Measurements from ENCODE around the gene NHS. TPM values are rescaled to one million over a fixed set of nuclear protein-coding genes. Genes with fewer than 3 reads are reported as not detected.

Gene NHS
- total RNA-seq, 2 donors from 2014 or later: under 0.01 to 1.3 TPM

- intact Hi-C loops (cut with DNase I): no loop called here
Observed at GRCh38 chrX:17465201-17465600, 90.2 kb downstream of the NHS start.

GRCh38 chrX:17465802-17466201 lies 90.8 kb downstream of the NHS start:
- H3K27me3 ChIP-seq: no peaks in the 10 kb centered on the region
- intact Hi-C loops (cut with DNase I): no loop called here
- WGBS, 2 donors: 77 to 90% methylated on average over 4 of the region's 4 CpGs
- no peak overlapping the region for H3K4me3 ChIP-seq
- ATAC-seq (no peak), DNase-seq (no peak)
- H3K9me3 ChIP-seq: no peaks in the 10 kb centered on the region
- no peaks in the 10 kb centered on the region for H3K4me1 ChIP-seq
- TF ChIP-seq POLR2A (IDR thresholded peaks at IDR 0.05) (no peak), CTCF (IDR thresholded peaks at IDR 0.05) (no peak)
- no peaks in the 10 kb centered on the region for H3K36me3 ChIP-seq (replicated peaks in 1 of 2; ENCODE audit: insufficient read depth in 1 of 2, low read depth in 2 of 2)
- no peak overlapping the region for H3K27ac ChIP-seq

More at GRCh38 chrX:17465201-17465600, 90.2 kb downstream of the NHS start:
- 75 to 83% methylated on average over 2 of the region's 2 CpGs for WGBS, 2 donors
- ATAC-seq (no peak), DNase-seq (no peak)
- Histone ChIP-seq H3K27me3 (no peaks in the 10 kb centered on the region), H3K4me1 (no peaks in the 10 kb centered on the region), H3K9me3 (no peaks in the 10 kb centered on the region), H3K27ac (no peak overlapping the region), H3K4me3 (no peak overlapping the region), H3K36me3 (replicated peaks in 1 of 2; ENCODE audit: insufficient read depth in 1 of 2, low read depth in 2 of 2) (no peaks in the 10 kb centered on the region)
- TF ChIP-seq CTCF (IDR thresholded peaks at IDR 0.05): no peak
- TF ChIP-seq POLR2A (IDR thresholded peaks at IDR 0.05): no peak

- Histone ChIP-seq H3K27ac (no peak overlapping the region), H3K4me3 (no peak overlapping the region), H3K27me3 (no peaks in the 10 kb centered on the region), H3K4me1 (no peaks in the 10 kb centered on the region), H3K9me3 (no peaks in the 10 kb centered on the region), H3K36me3 (replicated peaks in 1 of 2; ENCODE audit: insufficient read depth in 1 of 2, low read depth in 2 of 2) (no peaks in the 10 kb centered on the region)
- ATAC-seq (no peak), DNase-seq (no peak)
- intact Hi-C loops (cut with DNase I): no loop called here
- WGBS, 2 donors: 85 to 93% methylated on average over 6 of the region's 6 CpGs
- no peak for TF ChIP-seq CTCF (IDR thresholded peaks at IDR 0.05)
- no peak for TF ChIP-seq POLR2A (IDR thresholded peaks at IDR 0.05)
Observed at GRCh38 chrX:17470136-17470535, 95.1 kb downstream of the NHS start.

GRCh38 chrX:17471121-17471520 lies 96.1 kb downstream of the NHS start:
- Histone ChIP-seq H3K27me3 (no peaks in the 10 kb centered on the region), H3K36me3 (replicated peaks in 1 of 2; ENCODE audit: insufficient read depth in 1 of 2, low read depth in 2 of 2) (no peaks in the 10 kb centered on the region), H3K27ac (no peak overlapping the region), H3K4me3 (no peak overlapping the region), H3K4me1 (no peaks in the 10 kb centered on the region), H3K9me3 (no peaks in the 10 kb centered on the region)
- WGBS, 2 donors: 63 to 65% methylated on average over 2 of the region's 2 CpGs
- ATAC-seq (no peak), DNase-seq (no peak)
- TF ChIP-seq POLR2A (IDR thresholded peaks at IDR 0.05): no peak
- TF ChIP-seq CTCF (IDR thresholded peaks at IDR 0.05): no peak
- intact Hi-C loops (cut with DNase I): no loop called here

- DNase-seq (no peak), ATAC-seq (no peak)
- Histone ChIP-seq H3K27ac (no peak overlapping the region), H3K36me3 (replicated peaks in 1 of 2; ENCODE audit: insufficient read depth in 1 of 2, low read depth in 2 of 2) (no peaks in the 10 kb centered on the region), H3K9me3 (no peaks in the 10 kb centered on the region), H3K27me3 (no peaks in the 10 kb centered on the region), H3K4me3 (no peak overlapping the region), H3K4me1 (no peaks in the 10 kb centered on the region)
- WGBS, 2 donors: 74 to 91% methylated on average over 3 of the region's 3 CpGs
- intact Hi-C loops (cut with DNase I): no loop called here
- TF ChIP-seq POLR2A (IDR thresholded peaks at IDR 0.05) (no peak), CTCF (IDR thresholded peaks at IDR 0.05) (no peak)
Observed at GRCh38 chrX:17471861-17472260, 96.9 kb downstream of the NHS start.

Measured in body of pancreas (tissue), 4 donors.